Thyroid gland (tissue), 4 donors: Measurements from ENCODE around the gene LRRFIP1. TPM values are rescaled to one million over a fixed set of nuclear protein-coding genes. Genes with fewer than 3 reads are reported as not detected.

Source experiments
- DNase-seq, 2 donors: peaks; one replicate each; pipeline ENCODE4 v3.0.0-alpha.2; 2019
- H3K27ac ChIP-seq, 3 donors: fragments of 200-600 bp; sonication (generic); 1 replicate in 2 of 3; 2 replicates in 1 of 3; pipeline ENCODE4 v1.5.1; 2016 to 2019; ENCODE audit warnings: mild to moderate bottlenecking in 1 of 3, moderate library complexity in 1 of 3
- H3K27me3 ChIP-seq: fragments of 200-600 bp; sonication (generic); one replicate; pipeline ENCODE4 v1.5.1; 2019
- H3K36me3 ChIP-seq, 2 donors: fragments of 200-600 bp; sonication (generic); one replicate each; pipeline ENCODE4 v1.5.1; 2016 to 2019
- H3K4me1 ChIP-seq, 2 donors: fragments of 200-600 bp; sonication (generic); one replicate each; pipeline ENCODE4 v1.5.1; 2017 to 2019
- H3K4me3 ChIP-seq, 3 donors: fragments of 200-600 bp; sonication (generic); replicated peaks in 1 of 3; 1 replicate in 2 of 3; 2 replicates in 1 of 3; pipeline ENCODE4 v1.5.1; 2016; ENCODE audit warnings: mild to moderate bottlenecking in 1 of 3
- H3K9me3 ChIP-seq: fragments of 200-600 bp; sonication (generic); one replicate; pipeline ENCODE4 v1.5.1; 2017
- CTCF ChIP-seq, 6 experiments: fragments of 200-600 bp in 3 of 6; fragments of 450-650 bp in 3 of 6; sonication (generic) in 3 of 6; IDR thresholded peaks; one replicate each; pipeline ENCODE4 v1.5.1; 2016 to 2019; ENCODE audit warnings: antibody characterized with exemption in 6 of 6, mild to moderate bottlenecking in 2 of 6, inconsistent platforms in 1 of 6, moderate library complexity in 1 of 6
- POLR2A ChIP-seq, 2 donors: fragments of 450-650 bp; IDR thresholded peaks; one replicate each; pipeline ENCODE4 v1.6.1; 2017; ENCODE audit warnings: antibody characterized with exemption in 2 of 2, mild to moderate bottlenecking in 2 of 2, moderate library complexity in 1 of 2
- whole genome bisulfite sequencing, 2 donors: methylation state at CpG; one replicate each; pipeline ENCODE4 v1.1.5; 2017; 5-methylcytosine and 5-hydroxymethylcytosine counted together
- intact Hi-C: fragments of 100-400 bp; cut with DNase I; formaldehyde crosslinking; loops from one replicate; pipeline ENCODE4 v1.15.1; 2023
- total RNA-seq, 4 donors: library from RNA; depleted of rRNA; stranded (reverse); fragments of >200 nt; gene quantifications; one replicate each; pipeline ENCODE4 v1.2.3, GENCODE V29; 2016

Gene LRRFIP1
- total RNA-seq, 4 donors from 2014 or later = 76.1 to 113 (median 96.6) TPM

- H3K4me1 ChIP-seq = peaks cover 71 to 78% of the 10 kb centered on the region in 2 donors
- no peaks in the 10 kb centered on the region for H3K9me3 ChIP-seq
- no peak for DNase-seq
- TF ChIP-seq CTCF (IDR thresholded peaks at IDR 0.05) = no peak
- TF ChIP-seq POLR2A (IDR thresholded peaks at IDR 0.05) = peak in 1 of 2 donors; percentile 35
- H3K27ac ChIP-seq = peak overlapping the region in 2 of 3 donors; percentile 95 to 97
- H3K27me3 ChIP-seq = no peaks in the 10 kb centered on the region
- no peak overlapping the region for H3K4me3 ChIP-seq
- intact Hi-C loops = no loop called here
- 35 to 43% methylated on average over 7 of the region's 7 CpGs for WGBS, 2 donors
- no peaks in the 10 kb centered on the region for H3K36me3 ChIP-seq
Measured at GRCh38 chr2:237695201-237695780, 67.9 kb downstream of the LRRFIP1 start.

GRCh38 chr2:237696461-237696860 lies 69.1 kb downstream of the LRRFIP1 start:
- peaks cover 77 to 82% of the 10 kb centered on the region in 2 donors for H3K4me1 ChIP-seq
- H3K27me3 ChIP-seq = no peaks in the 10 kb centered on the region
- 35 to 45% methylated on average over 5 of the region's 5 CpGs for WGBS, 2 donors
- H3K27ac ChIP-seq = peak overlapping the region; percentile 25 to 97 (median 95)
- H3K9me3 ChIP-seq = no peaks in the 10 kb centered on the region
- DNase-seq = peak; percentile 24 to 36
- TF ChIP-seq POLR2A (IDR thresholded peaks at IDR 0.05) = no peak
- peak overlapping the region in 1 of 3 donors; percentile 1 for H3K4me3 ChIP-seq
- H3K36me3 ChIP-seq = no peaks in the 10 kb centered on the region
- intact Hi-C loops = no loop called here

- no peak for TF ChIP-seq POLR2A (IDR thresholded peaks at IDR 0.05)
- TF ChIP-seq CTCF (IDR thresholded peaks at IDR 0.05) = no peak
- intact Hi-C loops = no loop called here
- H3K27me3 ChIP-seq = no peaks in the 10 kb centered on the region
- peak overlapping the region; percentile 25 to 97 (median 95) for H3K27ac ChIP-seq
- DNase-seq = no peak
- no peaks in the 10 kb centered on the region for H3K36me3 ChIP-seq
- H3K4me3 ChIP-seq = no peak overlapping the region
- H3K4me1 ChIP-seq = peaks cover 85 to 94% of the 10 kb centered on the region in 2 donors
- WGBS, 2 donors = 66 to 71% methylated on average over 13 of the region's 13 CpGs
- no peaks in the 10 kb centered on the region for H3K9me3 ChIP-seq
Measured at GRCh38 chr2:237697586-237698357, 70.4 kb downstream of the LRRFIP1 start.

- TF ChIP-seq POLR2A (IDR thresholded peaks at IDR 0.05) = no peak
- TF ChIP-seq CTCF (IDR thresholded peaks at IDR 0.05) = no peak
- Histone ChIP-seq H3K4me3 (no peak overlapping the region), H3K36me3 (no peaks in the 10 kb centered on the region), H3K4me1 (peaks cover 85 to 97% of the 10 kb centered on the region in 2 donors), H3K9me3 (no peaks in the 10 kb centered on the region), H3K27ac (peak overlapping the region; percentile 25 to 97 (median 95)), H3K27me3 (no peaks in the 10 kb centered on the region)
- no peak for DNase-seq
- 58 to 66% methylated on average over 5 of the region's 5 CpGs for WGBS, 2 donors
- intact Hi-C loops = no loop called here
Measured at GRCh38 chr2:237698358-237698694, 70.9 kb downstream of the LRRFIP1 start.

- Histone ChIP-seq H3K27me3 (no peaks in the 10 kb centered on the region), H3K4me3 (no peak overlapping the region), H3K27ac (peak overlapping the region in 2 of 3 donors; percentile 66 to 72), H3K36me3 (no peaks in the 10 kb centered on the region), H3K9me3 (no peaks in the 10 kb centered on the region), H3K4me1 (peaks cover 78 to 95% of the 10 kb centered on the region in 2 donors)
- TF ChIP-seq CTCF (IDR thresholded peaks at IDR 0.05) = no peak
- no peak for TF ChIP-seq POLR2A (IDR thresholded peaks at IDR 0.05)
- intact Hi-C loops = no loop called here
- no peak for DNase-seq
- WGBS, 2 donors = 87% methylated on average over 18 of the region's 19 CpGs
Measured at GRCh38 chr2:237699870-237700511, 72.6 kb downstream of the LRRFIP1 start.
